K562 (cell line): ENCODE results near the gene TGFBR1. TPM values are rescaled to one million over a fixed set of nuclear protein-coding genes. Genes with fewer than 3 reads are reported as not detected.

Experiments
- BCOR ChIP-seq: fragments of 450-650 bp; IDR thresholded peaks from 2 replicates; pipeline ENCODE4 v1.6.1; 2016
- CHCHD3 ChIP-seq: fragments of 250-450 bp; sonication (Bioruptor Pico); IDR thresholded peaks from 2 replicates; pipeline ENCODE4 v2.1.2; 2022; ENCODE audit warnings: mild to moderate bottlenecking
- CTBP1 ChIP-seq: fragments of 450-650 bp; IDR thresholded peaks from 2 replicates; pipeline ENCODE4 v1.6.1; 2016; ENCODE audit warnings: borderline replicate concordance
- ETV1 ChIP-seq: fragments of 450-650 bp; conservative IDR thresholded peaks from 2 replicates; pipeline ENCODE4 v1.6.1; 2016; ENCODE audit warnings: missing genetic modification characterization, control low read depth, low read depth, missing compliant biosample characterization
- GATA2 ChIP-seq: sonication (generic); formaldehyde crosslinking; IDR thresholded peaks from 2 replicates; pipeline ENCODE4 v1.4.0; 2020; ENCODE audit warnings: mild to moderate bottlenecking, missing genetic modification reagents
- HNRNPK ChIP-seq: fragments of 200-400 bp; formaldehyde crosslinking; IDR thresholded peaks from one replicate; pipeline ENCODE4 v1.6.1; 2018; ENCODE audit warnings: mild to moderate bottlenecking, low read depth, low read length; ENCODE audit not compliant: poor library complexity, severe bottlenecking
- MAZ ChIP-seq, 2 experiments: fragments of 450-650 bp in 1 of 2; sonication (generic) in 1 of 2; formaldehyde crosslinking; IDR thresholded peaks in 1 of 2; conservative IDR thresholded peaks in 1 of 2; 2 replicates each; pipeline versions ENCODE4 v1.4.0 to v1.5.0; 2020; ENCODE audit warnings: mild to moderate bottlenecking in 1 of 2, missing genetic modification reagents in 1 of 2
- MECOM ChIP-seq: fragments of 250-450 bp; sonication (Bioruptor Pico); IDR thresholded peaks from 2 replicates; pipeline ENCODE4 v1.8.0; 2022; ENCODE audit warnings: inconsistent platforms
- MLX ChIP-seq, 2 experiments: fragments of 450-650 bp in 1 of 2; sonication (generic) in 1 of 2; formaldehyde crosslinking; conservative IDR thresholded peaks; 2 replicates each; pipeline versions ENCODE4 v1.4.0 to v1.8.1; 2020 to 2022; ENCODE audit warnings: mild to moderate bottlenecking in 1 of 2, missing genetic modification reagents in 1 of 2
- NR2F6 ChIP-seq: fragments of 450-650 bp; formaldehyde crosslinking; IDR thresholded peaks from 2 replicates; pipeline ENCODE4 v1.4.0; 2020; ENCODE audit warnings: mild to moderate bottlenecking
- POLR3A ChIP-seq: IDR thresholded peaks from 2 replicates; pipeline ENCODE4 v1.6.1; 2011; ENCODE audit warnings: borderline replicate concordance, mild to moderate bottlenecking, moderate library complexity; ENCODE audit not compliant: insufficient read length, insufficient read depth; ENCODE audit errors: extremely low read depth
- POU5F1 ChIP-seq: fragments of 150-350 bp; IDR thresholded peaks from 2 replicates; pipeline ENCODE4 v1.6.1; 2014; ENCODE audit warnings: borderline replicate concordance, low read length, low read depth, mild to moderate bottlenecking; ENCODE audit not compliant: partially characterized antibody
- SLC30A9 ChIP-seq: fragments of 250-450 bp; sonication (Bioruptor Pico); IDR thresholded peaks from 2 replicates; pipeline ENCODE4 v1.8.0; 2022; ENCODE audit warnings: mild to moderate bottlenecking, moderate library complexity
- SREBF1 ChIP-seq: fragments of 150-350 bp; IDR thresholded peaks from 2 replicates; pipeline ENCODE4 v1.6.1; 2014; ENCODE audit warnings: antibody characterized with exemption, low read depth, low read length, borderline replicate concordance
- TAF15 ChIP-seq: fragments of 200-400 bp; formaldehyde crosslinking; IDR thresholded peaks from 2 replicates; pipeline ENCODE4 v1.6.1; 2017; ENCODE audit warnings: mild to moderate bottlenecking, low read depth, low read length, moderate library complexity
- TSC22D4 ChIP-seq: fragments of 450-650 bp; IDR thresholded peaks from 2 replicates; pipeline ENCODE4 v1.6.1; 2016; ENCODE audit warnings: missing genetic modification characterization, missing biosample characterization, control low read depth
- ZBTB26 ChIP-seq: fragments of 450-650 bp; formaldehyde crosslinking; IDR thresholded peaks from 2 replicates; pipeline ENCODE4 v1.4.0; 2022; ENCODE audit warnings: missing genetic modification characterization
- ZBTB33 ChIP-seq: sonication (generic); formaldehyde crosslinking; IDR thresholded peaks from 2 replicates; pipeline ENCODE4 v1.8.1; 2023; ENCODE audit warnings: mild to moderate bottlenecking, missing genetic modification reagents
- ZNF324 ChIP-seq: fragments of 250-450 bp; sonication (Bioruptor Pico); IDR thresholded peaks from 2 replicates; pipeline ENCODE4 v1.4.0; 2020; ENCODE audit warnings: mild to moderate bottlenecking
- ZNF785 ChIP-seq: fragments of 250-450 bp; sonication (Bioruptor Pico); IDR thresholded peaks from 2 replicates; pipeline ENCODE4 v1.4.0; 2020; ENCODE audit warnings: mild to moderate bottlenecking
- polyA plus RNA-seq, 8 experiments: library from polyadenylated mRNA; depleted of rRNA in 4 of 8; stranded (reverse) in 5 of 8; unstranded in 3 of 8; fragments of >200 nt; fragmentation: Nextera tagmentation in 2 of 8; fragmentation: Illumina TruSeq in 1 of 8; extraction: Ambion mirVana in 2 of 8; extraction: Trizol in 1 of 8; gene quantifications; 2 replicates each; pipeline versions ENCODE4 v1.2.1 to v1.2.3, GENCODE V29; 2011 to 2014; ENCODE audit warnings: inconsistent platforms in 1 of 8, missing spikeins in 1 of 8
- total RNA-seq, 7 experiments: library from RNA; depleted of rRNA in 6 of 7; stranded (reverse); fragments of >200 nt in 6 of 7; fragmentation: Illumina TruSeq in 2 of 7; extraction: Trizol in 2 of 7; gene quantifications; 2 replicates each; pipeline versions ENCODE4 v1.2.1 to v1.2.3, GENCODE V29; 2011 to 2021; ENCODE audit warnings: low replicate concordance in 1 of 7
- TF ChIP-seq, protein P1 (sequence below): sonication (generic); formaldehyde crosslinking; IDR thresholded peaks from 2 replicates; pipeline ENCODE4 v1.4.0; 2020; ENCODE audit warnings: mild to moderate bottlenecking, missing genetic modification reagents

The TGFBR1 gene
- total and polyA plus RNA-seq, 9 of the 15 experiments (the other 6 are each of a cell fraction or from before 2014, with no cell fraction given) = 15.5 to 62.4 (median 42.7) TPM

DNA sequence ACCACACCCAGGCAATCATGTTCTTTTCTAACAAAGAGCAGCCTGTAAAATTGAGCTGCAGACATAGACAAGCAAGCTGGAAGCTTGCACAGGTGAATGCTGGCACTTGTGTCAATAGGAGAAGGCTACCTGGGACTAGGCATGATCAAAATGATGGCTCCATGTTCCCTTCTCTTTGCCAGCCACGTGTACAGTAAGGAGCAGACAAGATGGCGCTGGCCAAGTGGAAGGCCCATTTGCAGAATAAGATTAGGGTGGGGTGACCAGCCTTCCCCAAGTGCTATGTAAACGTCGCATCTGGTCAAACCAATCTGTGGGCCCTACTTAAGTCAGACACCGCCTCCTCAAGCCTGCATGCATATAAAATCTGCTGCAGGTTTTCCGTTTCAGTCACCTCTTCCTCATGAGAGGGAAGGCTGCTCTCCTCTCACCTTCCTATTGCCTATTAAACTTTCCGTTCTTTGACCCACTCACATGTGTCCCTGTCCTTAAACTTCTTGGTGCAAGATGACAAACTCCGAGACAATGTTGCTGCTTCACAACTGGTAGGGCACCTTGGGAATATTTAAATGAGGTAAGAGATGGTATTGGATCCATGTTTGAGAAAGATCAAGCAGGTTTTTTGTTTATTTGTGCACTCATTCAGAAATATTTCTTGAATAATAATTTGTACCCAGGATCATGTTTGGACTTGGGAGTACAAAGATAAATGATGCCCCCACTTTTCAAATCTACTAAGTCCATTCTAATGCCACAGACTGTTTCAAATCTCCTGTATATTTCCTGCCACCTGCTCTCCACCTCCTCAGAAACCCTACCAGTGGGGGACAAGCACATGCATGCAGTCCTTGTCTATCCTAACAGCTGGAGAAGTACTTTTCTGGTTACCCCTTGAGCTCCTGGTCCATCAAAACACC, 30.7 kb upstream of the TGFBR1 start (continued):
- TF ChIP-seq SREBF1 = peak; percentile 93
- TF ChIP-seq TAF15 = no peak
- no peak for TF ChIP-seq POU5F1
- peak; percentile 34 for TF ChIP-seq ZBTB33 (CRISPR knock-in tag)
- peak; percentile 20; the same call in 1 of the 2 replicates for TF ChIP-seq ETV1 (tag)
- TF ChIP-seq CTBP1 = peak; percentile 20; the same call in 1 of the 2 replicates
- TF ChIP-seq SLC30A9 (CRISPR knock-in tag) = no peak
- TF ChIP-seq MLX (CRISPR knock-in tag; conservative IDR thresholded peaks at IDR 0.05) = no peak
- no peak for TF ChIP-seq POLR3A
- TF ChIP-seq TSC22D4 (tag) = no peak
- peak; percentile 92 for TF ChIP-seq MECOM (CRISPR knock-in tag)
- no peak for TF ChIP-seq NR2F6 (CRISPR knock-in tag)
- no peak for TF ChIP-seq BCOR
- peak; percentile 89; the same call in 1 of the 2 replicates for TF ChIP-seq CHCHD3
- no peak for TF ChIP-seq ZBTB26
- peak in 1 of 2 experiments; percentile 86; a peak in 3 of 4 replicates for TF ChIP-seq MAZ (CRISPR knock-in tag; conservative IDR thresholded peaks at IDR 0.05 in 1 of 2, IDR thresholded peaks at IDR 0.05 in 1 of 2)
- TF ChIP-seq GATA2 (CRISPR knock-in tag) = no peak
- no peak for TF ChIP-seq ZNF785 (CRISPR knock-in tag)
- TF ChIP-seq HNRNPK = no peak
- peak; percentile 58; the same call in 1 of the 2 replicates for TF ChIP-seq ZNF324 (CRISPR knock-in tag)
- TF ChIP-seq, protein P1, sequence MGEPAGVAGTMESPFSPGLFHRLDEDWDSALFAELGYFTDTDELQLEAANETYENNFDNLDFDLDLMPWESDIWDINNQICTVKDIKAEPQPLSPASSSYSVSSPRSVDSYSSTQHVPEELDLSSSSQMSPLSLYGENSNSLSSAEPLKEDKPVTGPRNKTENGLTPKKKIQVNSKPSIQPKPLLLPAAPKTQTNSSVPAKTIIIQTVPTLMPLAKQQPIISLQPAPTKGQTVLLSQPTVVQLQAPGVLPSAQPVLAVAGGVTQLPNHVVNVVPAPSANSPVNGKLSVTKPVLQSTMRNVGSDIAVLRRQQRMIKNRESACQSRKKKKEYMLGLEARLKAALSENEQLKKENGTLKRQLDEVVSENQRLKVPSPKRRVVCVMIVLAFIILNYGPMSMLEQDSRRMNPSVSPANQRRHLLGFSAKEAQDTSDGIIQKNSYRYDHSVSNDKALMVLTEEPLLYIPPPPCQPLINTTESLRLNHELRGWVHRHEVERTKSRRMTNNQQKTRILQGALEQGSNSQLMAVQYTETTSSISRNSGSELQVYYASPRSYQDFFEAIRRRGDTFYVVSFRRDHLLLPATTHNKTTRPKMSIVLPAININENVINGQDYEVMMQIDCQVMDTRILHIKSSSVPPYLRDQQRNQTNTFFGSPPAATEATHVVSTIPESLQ (CRISPR knock-in tag) = no peak
